ENCODE data around the gene ADPRHL1.

GRCh38 chr13:113422807-113423519, 30.3 kb downstream of the ADPRHL1 start:
- TF ChIP-seq CTCF (IDR thresholded peaks at IDR 0.05) = no peak
- TF ChIP-seq ZFX (IDR thresholded peaks at IDR 0.05; ENCODE audit: borderline replicate concordance) = no peak

Measured in 22Rv1 (cell line).